C4-2B (cell line): ENCODE measurements around the gene TRIO.

ENCODE experiments used
- CTCF ChIP-seq: fragments of 450-650 bp; conservative IDR thresholded peaks from 2 replicates; pipeline ENCODE4 v1.5.1; 2017; ENCODE audit warnings: mild to moderate bottlenecking
- ZFX ChIP-seq: fragments of 450-650 bp; IDR thresholded peaks from 2 replicates; pipeline ENCODE4 v1.6.1; 2017

- TF ChIP-seq CTCF (no peak), ZFX (no peak)
Observed at GRCh38 chr5:14309199-14309598, 166.1 kb downstream of the TRIO start.
